B cell (primary cell): ENCODE results near the gene CLSTN2. TPM values are rescaled to one million over a fixed set of nuclear protein-coding genes. Genes with fewer than 3 reads are reported as not detected.

Source experiments
- ATAC-seq: fragments of 200-7000 bp; cut with Tn5 transposase; one replicate; pipeline ENCODE4 v1.10.0; 2021; ENCODE audit warnings: low read depth, mild to moderate bottlenecking, moderate number of reproducible peaks, moderate library complexity
- CTCF ChIA-PET: fragments of 350-600 bp; sonication (Branson Sonifier 250); formaldehyde crosslinking; loops from one replicate; lab custom pipeline; 2021; ENCODE audit warnings: antibody characterized with exemption, inconsistent platforms; lab: Charles Lee
- POLR2A ChIA-PET: fragments of 350-600 bp; sonication (Branson Sonifier 250); formaldehyde crosslinking; loops from one replicate; lab custom pipeline; 2021; ENCODE audit warnings: antibody characterized with exemption; lab: Charles Lee
- DNase-seq: peaks from one replicate; pipeline ENCODE4 v3.0.0; 2013
- H2AFZ ChIP-seq: 2 replicates; pipeline ENCODE4 v1.6.1; 2012; ENCODE audit warnings: mild to moderate bottlenecking, low read depth, low read length; ENCODE audit not compliant: insufficient read depth, poor library complexity, severe bottlenecking
- H3K27ac ChIP-seq, 2 donors: 1 replicate in 1 of 2; 2 replicates in 1 of 2; pipeline ENCODE4 v1.5.1; 2012 to 2013; ENCODE audit warnings: low read length in 2 of 2, mild to moderate bottlenecking in 2 of 2, moderate library complexity in 1 of 2
- H3K27me3 ChIP-seq, 4 experiments: fragments of 200-600 bp in 1 of 4; sonication (generic) in 1 of 4; replicated peaks in 1 of 4; 1 replicate in 2 of 4; 2 replicates in 2 of 4; pipeline versions ENCODE4 v1.6.1 to v1.7.0; 2013 to 2016; ENCODE audit warnings: low read length in 3 of 4, mild to moderate bottlenecking in 2 of 4, mixed read lengths in 1 of 4, moderate library complexity in 1 of 4; ENCODE audit not compliant: insufficient read depth in 4 of 4, control insufficient read depth in 3 of 4; ENCODE audit errors: control extremely low read depth in 1 of 4
- H3K36me3 ChIP-seq, 2 experiments: replicated peaks in 1 of 2; 1 replicate in 1 of 2; 2 replicates in 1 of 2; pipeline versions ENCODE4 v1.6.1 to v1.7.1; 2013; ENCODE audit warnings: low read length in 1 of 2; ENCODE audit not compliant: insufficient read depth in 2 of 2, control insufficient read depth in 1 of 2; ENCODE audit errors: control extremely low read depth in 1 of 2, extremely low read depth in 1 of 2
- H3K4me1 ChIP-seq, 2 donors: fragments of 200-600 bp in 1 of 2; sonication (generic) in 1 of 2; 1 replicate in 1 of 2; 2 replicates in 1 of 2; pipeline versions ENCODE4 v1.5.1 to v1.6.1; 2013 to 2017; ENCODE audit warnings: low read length in 2 of 2; ENCODE audit not compliant: control insufficient read depth in 2 of 2, insufficient read depth in 2 of 2
- H3K4me2 ChIP-seq: replicated peaks from 2 replicates; pipeline ENCODE3; 2012; ENCODE audit warnings: mild to moderate bottlenecking, low read depth, low read length; ENCODE audit not compliant: poor library complexity, severe bottlenecking
- H3K4me3 ChIP-seq, 5 experiments: fragments of 200-600 bp in 1 of 5; sonication (generic) in 1 of 5; 1 replicate in 3 of 5; 2 replicates in 2 of 5; pipeline versions ENCODE4 v1.5.1 to v1.7.0; 2011 to 2016; ENCODE audit warnings: low read length in 4 of 5, mild to moderate bottlenecking in 4 of 5, low read depth in 2 of 5, control low read depth in 1 of 5, moderate library complexity in 1 of 5; ENCODE audit not compliant: insufficient read depth in 1 of 5; ENCODE audit errors: control extremely low read depth in 1 of 5, extremely low read depth in 1 of 5
- H3K79me2 ChIP-seq: fragments of 200-600 bp; sonication (generic); one replicate; pipeline ENCODE4 v1.6.0; 2016; ENCODE audit warnings: low read length; ENCODE audit not compliant: control insufficient read depth, insufficient read depth
- H3K9ac ChIP-seq: fragments of 200-600 bp; sonication (generic); 2 replicates; pipeline ENCODE4 v1.6.1; 2017; ENCODE audit warnings: mild to moderate bottlenecking, low read length, moderate library complexity
- H3K9me3 ChIP-seq, 3 donors: one replicate each; pipeline versions ENCODE4 v1.6.1 to v1.7.1; 2013; ENCODE audit warnings: low read length in 2 of 3; ENCODE audit not compliant: control insufficient read depth in 2 of 3, insufficient read depth in 1 of 3; ENCODE audit errors: control extremely low read depth in 1 of 3
- H4K20me1 ChIP-seq: 2 replicates; pipeline ENCODE4 v1.6.0; 2012; ENCODE audit warnings: mild to moderate bottlenecking, low read length; ENCODE audit not compliant: insufficient read depth, control insufficient read depth, poor library complexity, severe bottlenecking
- H3K27ac Mint-ChIP-seq: one replicate; pipeline ENCODE4 v1.8.0; 2021; ENCODE audit warnings: mixed read lengths
- H3K27me3 Mint-ChIP-seq: one replicate; pipeline ENCODE4 v1.8.0; 2021; ENCODE audit warnings: mixed read lengths
- H3K4me1 Mint-ChIP-seq: one replicate; pipeline ENCODE4 v1.8.0; 2021; ENCODE audit warnings: mixed read lengths
- H3K4me3 Mint-ChIP-seq: one replicate; pipeline ENCODE4 v1.8.0; 2021; ENCODE audit warnings: mixed read lengths
- H3K9me3 Mint-ChIP-seq: one replicate; pipeline ENCODE4 v1.8.0; 2022; ENCODE audit warnings: mixed read lengths; ENCODE audit not compliant: insufficient read depth
- EZH2 ChIP-seq: IDR thresholded peaks from 2 replicates; pipeline ENCODE4 v1.6.1; 2012; ENCODE audit warnings: borderline replicate concordance, low read depth, mild to moderate bottlenecking, moderate library complexity, low read length; ENCODE audit not compliant: insufficient read depth, poor library complexity, severe bottlenecking
- WGBS: methylation state at CpG from one replicate; pipeline ENCODE4 v1.1.5; 2013; ENCODE audit warnings: missing lambda C conversion rate; ENCODE audit not compliant: insufficient coverage; 5-methylcytosine and 5-hydroxymethylcytosine counted together
- intact Hi-C: fragments of 100-400 bp; cut with micrococcal nuclease; formaldehyde crosslinking; loops from one replicate; pipeline ENCODE4 v1.10.0; 2022
- polyA plus RNA-seq: library from polyadenylated mRNA; depleted of rRNA; stranded (reverse); fragments of >200 nt; gene quantifications from 2 replicates; pipeline ENCODE4 v1.2.3, GENCODE V29; 2012
- total RNA-seq, 2 donors: library from RNA; stranded (reverse); fragments of 120-200 nt in 1 of 2; gene quantifications; 1 replicate in 1 of 2; 2 replicates in 1 of 2; pipeline versions ENCODE4 v1.2.3 to v1.2.4, GENCODE V29; 2013 to 2022
- TF ChIP-seq, protein P1 (sequence below): fragments of 200-600 bp; IDR thresholded peaks from one replicate; pipeline ENCODE4 v1.8.0; 2022; ENCODE audit warnings: antibody characterized with exemption, mild to moderate bottlenecking

The CLSTN2 gene
- total and polyA plus RNA-seq, 2 donors (not counting 1 experiment from before 2014, with no cell fraction given) = not detected

DNA sequence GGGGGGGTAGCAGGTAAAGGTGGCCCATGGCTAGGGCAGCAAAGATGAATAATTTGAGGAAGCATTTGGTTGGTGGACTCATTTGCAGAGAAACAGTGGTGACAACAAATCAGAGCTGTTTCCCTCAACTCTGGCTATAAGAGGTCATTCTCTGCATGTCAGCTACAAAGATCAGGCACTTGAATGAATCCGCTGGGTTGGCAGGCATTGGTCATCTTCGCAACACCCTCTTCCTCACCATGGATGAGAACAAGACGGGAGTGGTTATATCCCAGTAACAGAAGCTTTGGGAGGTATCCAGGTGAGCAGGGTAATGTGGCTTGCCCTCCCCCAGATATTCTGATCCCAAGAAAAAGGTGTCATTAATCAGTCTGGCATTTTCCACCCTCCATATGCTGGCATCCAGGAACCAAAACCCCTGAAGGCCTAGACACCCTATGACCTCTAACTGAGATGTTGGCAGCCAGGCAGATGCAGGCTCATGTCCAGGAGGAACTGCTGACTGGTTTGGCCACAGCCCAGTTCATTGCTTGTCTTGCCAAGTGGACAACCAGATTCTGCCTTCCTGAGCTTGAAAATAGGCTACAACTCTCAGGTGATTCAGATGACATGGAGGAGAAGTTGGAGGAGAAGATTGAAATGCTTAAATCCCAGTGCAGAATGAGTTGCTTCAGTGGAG is 634.0 kb downstream of the CLSTN2 start:
- H3K27ac ChIP-seq = no peak overlapping the region
- no peaks in the 10 kb centered on the region for H3K27me3 ChIP-seq
- peaks cover 0 to 4% (median 0%) of the 10 kb centered on the region in 3 donors for H3K9me3 ChIP-seq
- H3K27me3 Mint-ChIP-seq = no peaks in the 10 kb centered on the region
- no peak overlapping the region for H3K9ac ChIP-seq
- H3K27ac Mint-ChIP-seq = no peak overlapping the region
- DNase-seq = no peak
- no peak overlapping the region for H3K4me2 ChIP-seq
- POLR2A ChIA-PET = no interaction called here
- ATAC-seq = no peak
- no peaks in the 10 kb centered on the region for H3K79me2 ChIP-seq
- no peaks in the 10 kb centered on the region for H3K4me1 Mint-ChIP-seq
- WGBS = no CpG with 5 or more reads among the region's 3 CpGs
- no peaks in the 10 kb centered on the region for H3K36me3 ChIP-seq
- no peaks in the 10 kb centered on the region for H4K20me1 ChIP-seq
- H2AFZ ChIP-seq = no peak overlapping the region
- CTCF ChIA-PET = no interaction called here
- no peak for TF ChIP-seq EZH2
- TF ChIP-seq, protein P1, sequence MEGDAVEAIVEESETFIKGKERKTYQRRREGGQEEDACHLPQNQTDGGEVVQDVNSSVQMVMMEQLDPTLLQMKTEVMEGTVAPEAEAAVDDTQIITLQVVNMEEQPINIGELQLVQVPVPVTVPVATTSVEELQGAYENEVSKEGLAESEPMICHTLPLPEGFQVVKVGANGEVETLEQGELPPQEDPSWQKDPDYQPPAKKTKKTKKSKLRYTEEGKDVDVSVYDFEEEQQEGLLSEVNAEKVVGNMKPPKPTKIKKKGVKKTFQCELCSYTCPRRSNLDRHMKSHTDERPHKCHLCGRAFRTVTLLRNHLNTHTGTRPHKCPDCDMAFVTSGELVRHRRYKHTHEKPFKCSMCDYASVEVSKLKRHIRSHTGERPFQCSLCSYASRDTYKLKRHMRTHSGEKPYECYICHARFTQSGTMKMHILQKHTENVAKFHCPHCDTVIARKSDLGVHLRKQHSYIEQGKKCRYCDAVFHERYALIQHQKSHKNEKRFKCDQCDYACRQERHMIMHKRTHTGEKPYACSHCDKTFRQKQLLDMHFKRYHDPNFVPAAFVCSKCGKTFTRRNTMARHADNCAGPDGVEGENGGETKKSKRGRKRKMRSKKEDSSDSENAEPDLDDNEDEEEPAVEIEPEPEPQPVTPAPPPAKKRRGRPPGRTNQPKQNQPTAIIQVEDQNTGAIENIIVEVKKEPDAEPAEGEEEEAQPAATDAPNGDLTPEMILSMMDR = no peak
- H3K4me3 Mint-ChIP-seq = no peak overlapping the region
- intact Hi-C loops = no loop called here
- H3K4me3 ChIP-seq = no peak overlapping the region
- H3K4me1 ChIP-seq = no peaks in the 10 kb centered on the region
- H3K9me3 Mint-ChIP-seq = peaks cover 2% of the 10 kb centered on the region

- POLR2A ChIA-PET = no interaction called here
- H4K20me1 ChIP-seq = no peaks in the 10 kb centered on the region
- no peaks in the 10 kb centered on the region for H3K79me2 ChIP-seq
- H3K27me3 Mint-ChIP-seq = no peaks in the 10 kb centered on the region
- ATAC-seq (no peak), DNase-seq (no peak)
- no peak overlapping the region for H3K27ac ChIP-seq
- intact Hi-C loops = no loop called here
- WGBS = 88% methylated on average over 3 of the region's 3 CpGs
- H3K4me3 Mint-ChIP-seq = no peak overlapping the region
- H3K4me2 ChIP-seq = no peak overlapping the region
- no peak overlapping the region for H3K9ac ChIP-seq
- TF ChIP-seq EZH2 = no peak
- TF ChIP-seq, protein P1 = no peak
- no peak overlapping the region for H3K27ac Mint-ChIP-seq
- H3K9me3 Mint-ChIP-seq = peaks cover 2% of the 10 kb centered on the region
- no peaks in the 10 kb centered on the region for H3K27me3 ChIP-seq
- CTCF ChIA-PET = no interaction called here
- no peaks in the 10 kb centered on the region for H3K4me1 ChIP-seq
- no peak overlapping the region for H3K4me3 ChIP-seq
- no peaks in the 10 kb centered on the region for H3K36me3 ChIP-seq
- H2AFZ ChIP-seq = no peak overlapping the region
- H3K4me1 Mint-ChIP-seq = no peaks in the 10 kb centered on the region
- peaks cover 0 to 4% (median 0%) of the 10 kb centered on the region in 3 donors for H3K9me3 ChIP-seq
Observed at GRCh38 chr3:140570602-140571001, 635.6 kb downstream of the CLSTN2 start.
